HPDE6-E6E7 (cell line): ENCODE data around the gene RIPK4.
"Not testable (repeated sequence)": the region's sequence is repeated elsewhere in the genome, so short reads cannot be mapped to it uniquely, and the experiment has no call there.

ENCODE experiments used
- DNase-seq: peaks from one replicate; pipeline ENCODE4 v3.0.0; 2011; ENCODE audit warnings: missing footprints; ENCODE audit errors: extremely low spot score

RIPK4 gene

GRCh38 chr21:41795726-41796125 lies 28.9 kb upstream of the RIPK4 start:
- no peak for DNase-seq

GRCh38 chr21:41794600-41794999 lies 27.7 kb upstream of the RIPK4 start:
- DNase-seq = no peak

- no peak for DNase-seq
Observed at GRCh38 chr21:41792711-41793110, 25.9 kb upstream of the RIPK4 start.

DNA sequence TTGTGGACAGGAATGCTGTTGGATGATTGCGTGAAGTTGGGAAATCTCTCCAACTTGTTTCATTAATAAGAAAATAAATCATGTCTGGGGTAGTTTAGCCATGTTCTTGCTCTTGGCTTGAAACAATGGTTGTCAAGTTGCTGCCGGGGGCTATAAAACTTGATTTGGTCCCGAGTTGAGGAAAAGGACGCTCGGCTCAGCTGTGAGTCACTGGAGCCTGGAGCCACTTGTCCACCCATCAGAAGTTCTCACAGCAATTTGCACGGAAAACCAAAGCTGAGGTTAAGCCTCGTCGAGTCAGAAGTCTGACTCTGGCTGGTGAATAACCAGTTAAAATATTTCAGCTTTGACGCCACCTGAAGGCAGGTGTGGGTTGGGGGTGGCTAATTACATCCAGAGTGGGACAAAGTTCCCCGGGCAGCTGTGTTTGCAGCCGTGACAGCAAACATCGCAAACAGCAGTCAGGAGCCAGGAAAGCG lies 19.7 kb upstream of the RIPK4 start:
- peak; percentile 85 for DNase-seq

GRCh38 chr21:41785262-41785661 lies 18.4 kb upstream of the RIPK4 start:
- DNase-seq = not testable (repeated sequence)

GRCh38 chr21:41784456-41785102 lies 17.7 kb upstream of the RIPK4 start:
- no peak for DNase-seq

GRCh38 chr21:41783476-41784180 lies 16.8 kb upstream of the RIPK4 start:
- peak; percentile 78 for DNase-seq

GRCh38 chr21:41781050-41781410 lies 14.2 kb upstream of the RIPK4 start:
- no peak for DNase-seq

DNA sequence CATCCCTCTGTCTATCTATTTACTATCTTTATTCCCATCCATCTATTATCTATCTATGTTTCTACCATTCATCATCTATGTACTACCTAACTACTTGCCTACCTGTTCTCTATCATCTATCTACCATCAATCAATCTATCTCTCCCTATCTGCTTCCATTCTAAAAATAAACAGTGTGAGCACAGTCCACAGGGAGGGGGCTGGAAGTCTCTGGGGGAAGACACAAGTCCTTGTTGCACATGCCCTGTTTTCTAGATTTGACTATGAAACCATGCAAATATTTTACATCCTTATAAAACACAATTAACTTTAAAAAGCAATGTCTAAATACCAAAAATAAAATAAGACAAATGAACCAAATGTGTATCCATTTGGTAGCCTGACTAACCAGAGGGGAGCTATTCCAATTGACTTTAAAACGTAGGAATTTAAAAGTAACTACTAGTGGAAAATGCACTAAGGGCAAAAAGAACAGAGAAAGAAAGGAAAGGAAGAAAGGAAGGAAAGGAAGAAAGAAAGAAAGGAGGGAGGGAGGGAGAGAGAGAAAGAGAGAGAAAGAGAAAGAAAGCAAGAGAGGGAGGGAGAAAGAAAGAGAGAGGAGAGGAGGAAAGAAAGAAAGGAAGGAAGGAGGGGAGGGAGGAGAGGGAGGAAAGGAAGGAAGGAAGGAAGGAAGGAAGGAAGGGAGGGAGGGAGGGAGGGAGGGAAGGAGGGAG lies 13.6 kb upstream of the RIPK4 start:
- DNase-seq = no peak

DNA sequence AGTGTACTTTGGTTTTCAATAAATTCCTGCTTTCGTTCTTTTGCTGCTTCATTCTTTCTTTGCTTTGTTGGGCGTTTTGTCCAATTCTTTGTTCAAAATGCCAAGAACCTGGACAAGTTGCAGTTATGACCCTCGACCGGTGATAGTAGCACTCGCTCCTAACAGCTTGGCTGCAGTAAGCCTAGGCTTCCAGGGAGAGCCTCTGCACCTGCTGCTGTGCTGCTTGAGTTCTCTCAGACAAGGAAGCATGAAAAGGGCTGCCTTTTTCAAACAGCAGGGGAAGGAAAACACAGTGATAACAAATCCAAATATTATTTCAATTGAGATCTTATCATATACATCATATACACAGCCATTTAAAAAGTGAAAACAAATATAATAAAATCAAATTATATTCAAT lies 12.8 kb upstream of the RIPK4 start:
- DNase-seq = no peak

DNA sequence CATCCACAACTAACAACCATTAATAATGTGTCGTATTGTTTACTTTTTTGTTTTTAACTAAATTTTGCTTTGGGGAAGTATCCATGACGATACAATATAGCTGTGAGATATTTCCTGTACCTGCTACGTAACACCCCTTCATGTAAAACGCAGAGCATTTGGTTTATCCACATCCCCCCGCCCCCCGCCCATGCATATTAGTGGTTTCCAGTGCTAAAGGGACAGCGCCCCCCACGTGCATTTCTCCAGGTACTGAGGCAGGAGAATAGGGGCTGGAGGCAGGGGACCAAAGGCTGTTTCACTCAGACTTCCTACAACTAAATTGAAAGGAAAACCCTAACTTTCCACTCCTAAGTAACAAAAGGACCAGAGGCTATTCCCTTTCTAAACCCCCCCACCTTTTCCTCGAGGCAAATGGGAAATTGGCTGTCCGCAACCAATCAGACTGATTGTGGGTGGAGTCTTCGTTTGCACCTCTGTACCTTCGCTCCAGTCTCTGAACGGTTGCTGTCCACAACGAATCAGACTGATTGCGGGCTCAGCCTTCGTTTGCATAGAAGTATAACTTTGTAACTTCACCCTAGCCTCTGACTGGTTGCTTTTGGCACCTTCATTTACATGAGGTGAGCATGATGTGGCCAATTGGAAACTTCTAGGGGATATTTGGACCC lies 12.2 kb upstream of the RIPK4 start:
- DNase-seq = no peak

- DNase-seq = peak; percentile 70
Observed at GRCh38 chr21:41777951-41778815, 11.3 kb upstream of the RIPK4 start.

- no peak for DNase-seq
Observed at GRCh38 chr21:41776778-41777177, 9.9 kb upstream of the RIPK4 start.

DNA sequence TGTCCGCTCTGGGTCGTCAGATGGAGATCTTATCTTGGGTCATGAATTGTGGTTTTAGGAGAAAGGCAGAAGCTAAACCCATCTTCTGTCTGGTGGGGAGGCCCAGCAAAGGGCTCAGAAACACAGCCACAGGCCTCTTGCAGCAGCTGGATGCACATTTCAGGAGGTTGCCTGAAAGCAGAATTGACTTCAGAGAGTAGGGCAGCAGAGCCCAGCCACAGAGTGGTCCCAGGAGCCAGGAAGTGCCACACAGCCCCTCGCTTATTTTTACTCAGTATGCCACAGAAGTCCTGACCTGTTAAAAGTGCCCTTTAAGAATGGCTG lies 8.3 kb upstream of the RIPK4 start:
- DNase-seq = no peak

- no peak for DNase-seq
Observed at GRCh38 chr21:41774467-41775148, 7.8 kb upstream of the RIPK4 start.

DNA sequence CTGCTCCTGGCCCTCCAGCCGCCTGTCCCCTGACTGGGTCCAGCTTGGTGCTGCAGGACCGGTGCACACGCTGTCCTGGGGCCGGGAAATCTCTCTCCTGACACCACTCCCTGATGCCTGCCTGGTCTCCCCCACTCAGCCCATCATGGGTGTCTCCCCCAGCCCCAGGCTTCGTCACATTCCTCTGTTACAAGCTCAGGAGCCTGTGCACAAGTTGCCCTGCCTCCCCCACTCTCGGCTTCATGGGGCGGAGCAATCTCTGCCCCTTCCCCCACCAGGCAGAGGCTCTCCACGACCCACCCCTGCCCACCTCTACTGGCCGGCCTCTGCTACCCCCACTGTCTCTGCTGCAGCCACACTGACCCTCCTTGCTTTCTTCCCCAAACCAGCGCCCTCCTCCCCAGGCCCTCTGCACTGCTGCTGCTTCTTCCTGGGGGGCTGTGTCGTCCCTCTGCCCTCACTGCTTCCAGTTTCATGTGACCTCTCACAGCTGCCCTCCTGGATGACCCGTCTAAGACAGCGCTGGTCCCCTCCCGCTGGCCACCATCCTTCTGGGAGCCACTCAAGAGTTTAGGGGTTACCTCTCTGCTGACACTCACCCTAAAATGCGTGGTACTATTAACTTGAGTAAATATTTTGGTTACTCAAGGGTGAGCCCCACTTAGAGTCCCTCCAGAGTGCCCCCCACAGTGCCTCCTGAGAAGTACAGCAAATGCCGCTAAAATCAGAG lies 5.7 kb upstream of the RIPK4 start:
- DNase-seq = no peak

GRCh38 chr21:41771625-41771945 lies 4.7 kb upstream of the RIPK4 start:
- DNase-seq = no peak

GRCh38 chr21:41770901-41771624 lies 4.2 kb upstream of the RIPK4 start:
- no peak for DNase-seq

DNA sequence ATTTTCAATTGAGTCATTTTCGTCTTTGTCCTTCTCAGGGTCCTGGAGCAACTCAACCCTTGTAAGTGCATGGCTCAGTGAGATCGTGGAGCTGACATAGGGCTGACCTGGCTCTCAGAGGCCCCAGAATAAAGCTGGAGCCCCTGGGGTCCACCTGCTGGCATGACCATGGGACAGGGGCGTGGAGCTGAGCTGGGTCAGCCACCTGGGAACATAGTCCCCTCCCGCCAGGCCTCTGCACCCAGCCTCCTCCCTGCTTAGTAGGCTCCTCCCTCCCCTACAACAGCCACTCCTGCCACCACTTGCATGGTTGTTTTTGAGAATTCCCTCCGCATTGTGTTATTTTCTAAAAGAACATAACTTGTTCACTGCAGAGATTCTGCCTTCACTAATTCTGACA lies 3.1 kb upstream of the RIPK4 start:
- DNase-seq = no peak

DNA sequence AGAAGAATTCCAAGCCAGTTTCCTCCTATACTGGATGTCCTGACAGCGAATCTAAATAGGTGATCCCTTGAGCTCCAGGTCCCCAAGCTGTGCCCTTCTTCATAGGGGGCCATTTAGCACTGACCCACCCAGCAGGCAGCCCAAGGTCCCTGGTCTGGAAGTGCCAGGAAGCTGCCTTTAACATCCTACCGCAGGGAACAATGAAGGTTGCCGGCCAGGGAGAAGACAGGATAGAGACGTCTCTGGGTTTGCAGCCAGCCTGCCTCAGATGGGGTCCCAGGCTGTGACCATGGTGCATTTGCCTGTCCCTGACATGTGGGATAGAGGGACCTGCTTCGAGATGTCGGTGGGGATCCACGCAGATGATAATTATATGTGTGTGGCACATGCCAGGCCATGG lies 2.7 kb upstream of the RIPK4 start:
- no peak for DNase-seq
